NCI-H446 treated with DMSO at 0.1 percent for 48 hours (cell line): ENCODE data around the gene MCTP1.
A peak's percentile ranks its signal among the peaks of the same experiment; 100 is the strongest.
"Not testable (repeated sequence)": the region's sequence is repeated elsewhere in the genome, so short reads cannot be mapped to it uniquely, and the experiment has no call there.

ENCODE experiments used
- DNase-seq: peaks from one replicate; lab custom pipeline; 2025; lab: John Stamatoyannopoulos, UW

MCTP1 gene

GRCh38 chr5:94870511-94871183, 414.2 kb downstream of the MCTP1 start:
- DNase-seq: no peak

GRCh38 chr5:94869921-94870320, 415.0 kb downstream of the MCTP1 start:
- no peak for DNase-seq

GRCh38 chr5:94863951-94864350, 420.9 kb downstream of the MCTP1 start:
- DNase-seq: no peak

- DNase-seq: no peak
Observed at GRCh38 chr5:94857111-94857510, 427.8 kb downstream of the MCTP1 start.

- no peak for DNase-seq
Observed at GRCh38 chr5:94856257-94856800, 428.6 kb downstream of the MCTP1 start.

- no peak for DNase-seq
Observed at GRCh38 chr5:94855543-94855942, 429.4 kb downstream of the MCTP1 start.

GRCh38 chr5:94853120-94853519, 431.8 kb downstream of the MCTP1 start:
- no peak for DNase-seq

GRCh38 chr5:94850960-94851359, 433.9 kb downstream of the MCTP1 start:
- no peak for DNase-seq

- peak; percentile 26 for DNase-seq
Observed at GRCh38 chr5:94849821-94850736, 434.8 kb downstream of the MCTP1 start.

GRCh38 chr5:94849324-94849723, 435.6 kb downstream of the MCTP1 start:
- no peak for DNase-seq

- DNase-seq: no peak
Observed at GRCh38 chr5:94847726-94848125, 437.2 kb downstream of the MCTP1 start.

- no peak for DNase-seq
Observed at GRCh38 chr5:94847019-94847418, 437.9 kb downstream of the MCTP1 start.

GRCh38 chr5:94845696-94846095, 439.2 kb downstream of the MCTP1 start:
- DNase-seq: not testable (repeated sequence)

- DNase-seq: no peak
Observed at GRCh38 chr5:94841598-94842322, 443.1 kb downstream of the MCTP1 start.

GRCh38 chr5:94833851-94834250, 451.0 kb downstream of the MCTP1 start:
- DNase-seq: no peak

- DNase-seq: no peak
Observed at GRCh38 chr5:94832685-94833084, 452.2 kb downstream of the MCTP1 start.

GRCh38 chr5:94830520-94830919, 454.4 kb downstream of the MCTP1 start:
- DNase-seq: no peak

GRCh38 chr5:94828222-94828621, 456.7 kb downstream of the MCTP1 start:
- not testable (repeated sequence) for DNase-seq

GRCh38 chr5:94820488-94820887, 464.4 kb downstream of the MCTP1 start:
- no peak for DNase-seq

- DNase-seq: no peak
Observed at GRCh38 chr5:94818904-94819303, 466.0 kb downstream of the MCTP1 start.

- no peak for DNase-seq
Observed at GRCh38 chr5:94815313-94816039, 469.4 kb downstream of the MCTP1 start.

GRCh38 chr5:94812232-94812631, 472.7 kb downstream of the MCTP1 start:
- DNase-seq: no peak
